Measurements from ENCODE around the gene NOXA1. TPM values are rescaled to one million over a fixed set of nuclear protein-coding genes. Genes with fewer than 3 reads are reported as not detected.

Gene NOXA1
- total RNA-seq, 1 donor from 2014 or later: 16.3 TPM

- Mint-ChIP-seq H3K27ac (no peak overlapping the region), H3K36me3 (ENCODE audit: insufficient read depth) (no peaks in the 10 kb centered on the region), H3K9me3 (ENCODE audit: low read depth) (no peaks in the 10 kb centered on the region), H3K4me3 (ENCODE audit: low read depth) (no peak overlapping the region), H3K27me3 (no peaks in the 10 kb centered on the region), H3K4me1 (ENCODE audit: low read depth) (no peaks in the 10 kb centered on the region)
- no peak for TF ChIP-seq CTCF (IDR thresholded peaks at IDR 0.05; ENCODE audit: unreplicated experiment)
- no peak for DNase-seq (ENCODE audit: low spot score, unreplicated experiment)
These were observed 6.3 kb downstream of the NOXA1 start for GRCh38 chr9:137429546-137429890.

GRCh38 chr9:137429974-137430722 lies 7.0 kb downstream of the NOXA1 start:
- Mint-ChIP-seq H3K4me3 (ENCODE audit: low read depth) (no peak overlapping the region), H3K27me3 (no peaks in the 10 kb centered on the region)

GRCh38 chr9:137430723-137431415 lies 7.7 kb downstream of the NOXA1 start:
- no peak overlapping the region for H3K4me3 Mint-ChIP-seq (ENCODE audit: low read depth)
- no peaks in the 10 kb centered on the region for H3K4me1 Mint-ChIP-seq (ENCODE audit: low read depth)
- TF ChIP-seq CTCF (IDR thresholded peaks at IDR 0.05; ENCODE audit: unreplicated experiment): no peak
- H3K27ac Mint-ChIP-seq: no peak overlapping the region
- DNase-seq (ENCODE audit: low spot score, unreplicated experiment): peak; percentile 9
- no peaks in the 10 kb centered on the region for H3K9me3 Mint-ChIP-seq (ENCODE audit: low read depth)
- H3K27me3 Mint-ChIP-seq: no peaks in the 10 kb centered on the region
- H3K36me3 Mint-ChIP-seq (ENCODE audit: insufficient read depth): no peaks in the 10 kb centered on the region

More at GRCh38 chr9:137429974-137430722, 7.0 kb downstream of the NOXA1 start:
- no peak for TF ChIP-seq CTCF (IDR thresholded peaks at IDR 0.05; ENCODE audit: unreplicated experiment)
- Mint-ChIP-seq H3K36me3 (ENCODE audit: insufficient read depth) (no peaks in the 10 kb centered on the region), H3K4me1 (ENCODE audit: low read depth) (no peaks in the 10 kb centered on the region), H3K9me3 (ENCODE audit: low read depth) (no peaks in the 10 kb centered on the region), H3K27ac (no peak overlapping the region)
- no peak for DNase-seq (ENCODE audit: low spot score, unreplicated experiment)

- Mint-ChIP-seq H3K9me3 (ENCODE audit: low read depth) (no peaks in the 10 kb centered on the region), H3K27me3 (no peaks in the 10 kb centered on the region), H3K36me3 (ENCODE audit: insufficient read depth) (no peaks in the 10 kb centered on the region), H3K27ac (no peak overlapping the region), H3K4me3 (ENCODE audit: low read depth) (no peak overlapping the region), H3K4me1 (ENCODE audit: low read depth) (no peaks in the 10 kb centered on the region)
- TF ChIP-seq CTCF (IDR thresholded peaks at IDR 0.05; ENCODE audit: unreplicated experiment): no peak
- DNase-seq (ENCODE audit: low spot score, unreplicated experiment): peak; percentile 8
These were observed 8.3 kb downstream of the NOXA1 start for GRCh38 chr9:137431416-137431931.

- no peaks in the 10 kb centered on the region for H3K4me1 Mint-ChIP-seq (ENCODE audit: low read depth)
- TF ChIP-seq CTCF (IDR thresholded peaks at IDR 0.05; ENCODE audit: unreplicated experiment): no peak
- peak; percentile 10 for DNase-seq (ENCODE audit: low spot score, unreplicated experiment)
- H3K9me3 Mint-ChIP-seq (ENCODE audit: low read depth): no peaks in the 10 kb centered on the region
- H3K36me3 Mint-ChIP-seq (ENCODE audit: insufficient read depth): no peaks in the 10 kb centered on the region
- no peak overlapping the region for H3K4me3 Mint-ChIP-seq (ENCODE audit: low read depth)
- H3K27me3 Mint-ChIP-seq: no peaks in the 10 kb centered on the region
- no peak overlapping the region for H3K27ac Mint-ChIP-seq
These were observed 9.6 kb downstream of the NOXA1 start for GRCh38 chr9:137432687-137433348.

Measured in progenitor cell of endocrine pancreas (in vitro differentiated cells).